SK-N-SH (cell line): ENCODE data around the gene ENHO. TPM values are rescaled to one million over a fixed set of nuclear protein-coding genes. Genes with fewer than 3 reads are reported as not detected.
A peak's percentile ranks its signal among the peaks of the same experiment; 100 is the strongest.

ENCODE experiments used
- CTCF ChIA-PET: fragments of 300-600, 350-600 bp; formaldehyde crosslinking; extraction: SDS; loops from one replicate; lab custom pipeline; 2021; lab: Yijun Ruan, JAX
- POLR2A ChIA-PET: fragments of 350-600 bp; sonication (Branson Sonifier 250); formaldehyde crosslinking; extraction: SDS; loops from one replicate; lab custom pipeline; 2020; ENCODE audit warnings: antibody characterized with exemption, inconsistent platforms; lab: Yijun Ruan, JAX
- DNase-seq: peaks from one replicate; pipeline ENCODE4 v3.0.0; 2012
- H2AFZ ChIP-seq: fragments of 200-600 bp; sonication (generic); 2 replicates; pipeline ENCODE4 v1.8.1; 2016; ENCODE audit warnings: antibody characterized with exemption, mild to moderate bottlenecking, low read depth
- H3F3A ChIP-seq: fragments of 200-600 bp; sonication (generic); replicated peaks from 2 replicates; pipeline ENCODE3; 2016; ENCODE audit warnings: antibody characterized with exemption, mild to moderate bottlenecking; ENCODE audit not compliant: insufficient read depth
- H3K27ac ChIP-seq, 2 experiments: fragments of 200-500 bp in 1 of 2; fragments of 200-600 bp in 1 of 2; sonication (Bioruptor generic) in 1 of 2; sonication (generic), shearing (Covaris generic) in 1 of 2; 2 replicates each; pipeline versions ENCODE4 v1.5.1 to v1.6.1; 2014 to 2016; ENCODE audit warnings: low read depth in 2 of 2, inconsistent platforms in 1 of 2, low read length in 1 of 2, mild to moderate bottlenecking in 1 of 2, mixed read lengths in 1 of 2
- H3K27me3 ChIP-seq: fragments of 200-600 bp; sonication (generic), shearing (Covaris generic); 2 replicates; pipeline ENCODE4 v1.6.1; 2016; ENCODE audit warnings: mixed run types; ENCODE audit not compliant: insufficient read depth
- H3K36me3 ChIP-seq, 2 experiments: fragments of 200-500 bp in 1 of 2; fragments of 200-600 bp in 1 of 2; sonication (Bioruptor generic) in 1 of 2; sonication (generic) in 1 of 2; replicated peaks in 1 of 2; 2 replicates each; pipeline versions ENCODE3 to v1.5.1; 2014 to 2016; ENCODE audit warnings: low read length in 1 of 2, mild to moderate bottlenecking in 1 of 2; ENCODE audit not compliant: insufficient read depth in 2 of 2, control insufficient read depth in 1 of 2
- H3K4me1 ChIP-seq, 2 experiments: fragments of 200-500 bp in 1 of 2; fragments of 200-600 bp in 1 of 2; sonication (Bioruptor generic) in 1 of 2; sonication (generic), shearing (Covaris generic) in 1 of 2; 2 replicates each; pipeline versions ENCODE4 v1.5.1 to v1.6.1; 2014 to 2016; ENCODE audit warnings: low read depth in 1 of 2, low read length in 1 of 2, mixed run types in 1 of 2; ENCODE audit not compliant: insufficient read depth in 2 of 2, control insufficient read depth in 1 of 2
- H3K4me2 ChIP-seq: fragments of 200-600 bp; sonication (generic), shearing (Covaris generic); 2 replicates; pipeline ENCODE4 v1.6.1; 2017; ENCODE audit warnings: mixed run types
- H3K4me3 ChIP-seq, 2 experiments: fragments of 200-500 bp in 1 of 2; fragments of 200-600 bp in 1 of 2; sonication (Bioruptor generic) in 1 of 2; sonication (generic), shearing (Covaris generic) in 1 of 2; 2 replicates each; pipeline versions ENCODE4 v1.5.1 to v1.8.1; 2014 to 2016; ENCODE audit warnings: low read depth in 2 of 2, inconsistent platforms in 1 of 2, low read length in 1 of 2, mild to moderate bottlenecking in 1 of 2, mixed read lengths in 1 of 2, moderate library complexity in 1 of 2
- H3K79me2 ChIP-seq: fragments of 200-600 bp; sonication (generic); 2 replicates; pipeline ENCODE4 v1.8.1; 2017; ENCODE audit warnings: mild to moderate bottlenecking; ENCODE audit not compliant: insufficient read depth
- H3K9ac ChIP-seq: fragments of 200-600 bp; sonication (generic); 2 replicates; pipeline ENCODE4 v1.6.1; 2017; ENCODE audit warnings: mixed run types
- H3K9me2 ChIP-seq: fragments of 200-600 bp; sonication (generic); 2 replicates; pipeline ENCODE4 v1.6.1; 2017; ENCODE audit warnings: mixed run types
- H3K9me3 ChIP-seq: fragments of 200-600 bp; sonication (generic); 2 replicates; pipeline ENCODE4 v1.6.1; 2017; ENCODE audit warnings: mixed run types, mild to moderate bottlenecking, moderate library complexity
- H4K20me1 ChIP-seq: fragments of 200-600 bp; sonication (generic); 2 replicates; pipeline ENCODE4 v1.6.1; 2017; ENCODE audit warnings: mild to moderate bottlenecking, mixed run types; ENCODE audit not compliant: insufficient read depth
- ELF1 ChIP-seq: IDR thresholded peaks from 2 replicates; pipeline ENCODE4 v1.4.0; 2012
- EP300 ChIP-seq, 2 experiments: IDR thresholded peaks; 2 replicates each; pipeline versions ENCODE4 v1.4.0 to v1.6.1; 2012; ENCODE audit warnings: borderline replicate concordance in 1 of 2, low read depth in 1 of 2, low read length in 1 of 2
- FOSL2 ChIP-seq: IDR thresholded peaks from 2 replicates; pipeline ENCODE4 v1.4.0; 2012; ENCODE audit warnings: low read depth, mild to moderate bottlenecking, moderate library complexity, borderline replicate concordance
- FOXJ3 ChIP-seq: sonication (generic); formaldehyde crosslinking; IDR thresholded peaks from 2 replicates; pipeline ENCODE4 v1.5.1; 2020; ENCODE audit warnings: mild to moderate bottlenecking, missing genetic modification reagents
- FOXM1 ChIP-seq: IDR thresholded peaks from 2 replicates; pipeline ENCODE4 v1.4.0; 2012; ENCODE audit warnings: low read depth, mild to moderate bottlenecking
- GATA2 ChIP-seq: sonication (generic); formaldehyde crosslinking; IDR thresholded peaks from 2 replicates; pipeline ENCODE4 v1.5.0; 2020; ENCODE audit warnings: mild to moderate bottlenecking, missing genetic modification reagents
- IRF3 ChIP-seq: fragments of 150-350 bp; IDR thresholded peaks from 2 replicates; pipeline ENCODE4 v1.6.1; 2016; ENCODE audit warnings: mild to moderate bottlenecking, low read depth, low read length
- MAX ChIP-seq: IDR thresholded peaks from 2 replicates; pipeline ENCODE4 v1.4.0; 2012; ENCODE audit warnings: low read depth
- MXI1 ChIP-seq: IDR thresholded peaks from 2 replicates; pipeline ENCODE4 v1.6.1; 2012; ENCODE audit warnings: mild to moderate bottlenecking, low read depth, low read length, improper control_type of control experiment
- NFIC ChIP-seq: IDR thresholded peaks from 2 replicates; pipeline ENCODE4 v1.4.0; 2012; ENCODE audit warnings: borderline replicate concordance
- NRF1 ChIP-seq: IDR thresholded peaks from 2 replicates; pipeline ENCODE4 v1.6.1; 2012; ENCODE audit warnings: low read depth, mild to moderate bottlenecking, low read length
- RCOR1 ChIP-seq: fragments of 150-350 bp; IDR thresholded peaks from 2 replicates; pipeline ENCODE4 v1.6.1; 2017; ENCODE audit warnings: antibody characterized with exemption, low read length
- RFX5 ChIP-seq: IDR thresholded peaks from 2 replicates; pipeline ENCODE4 v1.6.1; 2012; ENCODE audit warnings: mild to moderate bottlenecking, improper control_type of control experiment, low read length
- RXRA ChIP-seq: IDR thresholded peaks from 2 replicates; pipeline ENCODE4 v1.4.0; 2012; ENCODE audit warnings: low read depth, mild to moderate bottlenecking, borderline replicate concordance
- TCF12 ChIP-seq: IDR thresholded peaks from 2 replicates; pipeline ENCODE4 v1.4.0; 2012
- TEAD4 ChIP-seq: IDR thresholded peaks from 2 replicates; pipeline ENCODE4 v1.4.0; 2012; ENCODE audit warnings: mild to moderate bottlenecking, borderline replicate concordance; ENCODE audit not compliant: insufficient read depth
- USF2 ChIP-seq: fragments of 150-350 bp; IDR thresholded peaks from 2 replicates; pipeline ENCODE4 v1.6.1; 2017; ENCODE audit warnings: antibody characterized with exemption, low read length, low read depth, borderline replicate concordance
- YY1 ChIP-seq: IDR thresholded peaks from 2 replicates; pipeline ENCODE4 v1.4.0; 2012; ENCODE audit warnings: low read depth, mild to moderate bottlenecking
- WGBS: methylation state at CpG from one replicate; pipeline ENCODE4 v1.1.6; 2017; ENCODE audit warnings: low lambda C conversion rate; 5-methylcytosine and 5-hydroxymethylcytosine counted together
- polyA plus RNA-seq, 3 experiments: library from polyadenylated mRNA; depleted of rRNA; stranded (reverse); fragments of >200 nt; gene quantifications; 2 replicates each; pipeline ENCODE4 v1.2.3, GENCODE V29; 2012
- TF ChIP-seq, protein P1 (sequence below): IDR thresholded peaks from 2 replicates; pipeline ENCODE4 v1.6.1; 2012; ENCODE audit warnings: mild to moderate bottlenecking, low read depth, low read length, moderate library complexity

Gene ENHO
- polyA plus RNA-seq, 1 of the 3 experiments (the other 2 are of a cell fraction), result 1.5 TPM

DNA sequence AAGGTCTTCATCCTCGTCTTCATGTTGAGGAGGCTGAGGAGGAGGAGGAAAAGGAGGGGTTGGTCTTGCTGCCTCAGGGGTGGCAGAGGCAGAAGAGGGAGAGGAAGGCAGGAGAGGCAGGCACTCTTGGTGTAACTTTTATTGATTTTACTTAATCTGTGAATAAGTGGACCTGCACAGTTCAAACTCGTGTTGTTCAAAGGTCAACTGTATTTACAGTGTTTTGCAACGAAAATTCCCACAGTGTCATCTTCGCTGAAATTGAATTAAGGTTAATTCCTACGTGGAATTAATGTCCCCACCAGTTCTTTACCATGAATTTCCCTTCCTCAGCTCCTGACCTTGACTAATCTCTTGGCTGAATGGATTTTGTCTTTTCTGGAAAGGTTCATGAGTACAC lies 21.2 kb upstream of the ENHO start (continued):
- TF ChIP-seq EP300 (IDR thresholded peaks at IDR 0.05; ENCODE audit: borderline replicate concordance in 1 of 2, low read depth in 1 of 2, low read length in 1 of 2) (no peak), NRF1 (no peak), RFX5 (no peak)

- CTCF ChIA-PET, result interaction anchor here (1.8 to 1.9 kb wide), 2 partner anchors 50 to 137 kb away, joined by 4 to 9 read pairs; no protein-coding TSS in a partner anchor
- Histone ChIP-seq H2AFZ (no peak overlapping the region), H3K9me3 (no peaks in the 10 kb centered on the region), H3K4me3 (no peak overlapping the region), H3K27ac (no peak overlapping the region), H4K20me1 (no peaks in the 10 kb centered on the region), H3K79me2 (no peaks in the 10 kb centered on the region), H3K9ac (no peak overlapping the region), H3K9me2 (no peaks in the 10 kb centered on the region), H3K27me3 (peaks cover 5% of the 10 kb centered on the region; the same call in 1 of the 2 replicates), H3K4me2 (no peak overlapping the region), H3K4me1 (peaks cover 0 to 11% of the 10 kb centered on the region in 2 experiments; a peak in 1 of 4 replicates)
- POLR2A ChIA-PET, result no interaction called here
- 71% methylated on average over 7 of the region's 7 CpGs for WGBS
- no peak for DNase-seq
- no peak for TF ChIP-seq YY1
- TF ChIP-seq IRF3, result no peak
- no peak for TF ChIP-seq EP300 (IDR thresholded peaks at IDR 0.05; ENCODE audit: borderline replicate concordance in 1 of 2, low read depth in 1 of 2, low read length in 1 of 2)
- no peak for TF ChIP-seq MXI1
- TF ChIP-seq TCF12, result no peak
- no peak for TF ChIP-seq GATA2 (CRISPR knock-in tag)
- no peak for TF ChIP-seq NFIC
- no peak for TF ChIP-seq FOSL2
- no peak for TF ChIP-seq FOXJ3 (CRISPR knock-in tag)
- TF ChIP-seq, all 33 proteins: peak for 0
- H3F3A ChIP-seq, result no peaks in the 10 kb centered on the region
- H3K36me3 ChIP-seq, result no peaks in the 10 kb centered on the region
Observed at GRCh38 chr9:34541540-34541939, 18.8 kb upstream of the ENHO start.

DNA sequence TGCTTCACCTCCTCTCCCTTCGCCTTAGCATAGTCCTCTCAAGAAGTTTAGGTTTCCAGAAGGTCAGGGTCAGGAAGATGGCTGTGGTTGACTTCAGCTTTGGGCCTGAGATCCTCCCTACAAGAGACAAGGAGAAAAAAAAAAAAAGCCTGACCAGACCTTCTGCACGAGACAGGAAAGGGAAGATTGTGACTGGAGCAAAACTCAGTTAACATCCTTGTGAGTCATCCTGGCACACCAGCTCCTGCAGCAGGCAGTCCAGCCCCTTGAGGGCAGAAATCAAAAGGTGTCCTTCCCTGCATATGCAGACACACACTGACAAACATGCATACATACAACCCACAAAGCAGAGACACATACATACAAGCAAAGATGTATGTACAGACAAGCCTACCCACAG lies 18.0 kb upstream of the ENHO start:
- Histone ChIP-seq H3K36me3 (no peaks in the 10 kb centered on the region), H3F3A (no peaks in the 10 kb centered on the region), H3K27me3 (peaks cover 6% of the 10 kb centered on the region; the same call in 1 of the 2 replicates), H3K4me1 (peaks cover 0 to 6% of the 10 kb centered on the region in 2 experiments; a peak in 1 of 4 replicates), H3K4me3 (no peak overlapping the region), H3K4me2 (no peak overlapping the region), H4K20me1 (no peaks in the 10 kb centered on the region), H3K27ac (no peak overlapping the region; a peak in 1 of 4 replicates), H3K79me2 (no peaks in the 10 kb centered on the region), H2AFZ (no peak overlapping the region), H3K9me2 (no peaks in the 10 kb centered on the region), H3K9ac (no peak overlapping the region), H3K9me3 (no peaks in the 10 kb centered on the region)
- WGBS, result 43% methylated on average over 2 of the region's 2 CpGs
- TF ChIP-seq, protein P1, sequence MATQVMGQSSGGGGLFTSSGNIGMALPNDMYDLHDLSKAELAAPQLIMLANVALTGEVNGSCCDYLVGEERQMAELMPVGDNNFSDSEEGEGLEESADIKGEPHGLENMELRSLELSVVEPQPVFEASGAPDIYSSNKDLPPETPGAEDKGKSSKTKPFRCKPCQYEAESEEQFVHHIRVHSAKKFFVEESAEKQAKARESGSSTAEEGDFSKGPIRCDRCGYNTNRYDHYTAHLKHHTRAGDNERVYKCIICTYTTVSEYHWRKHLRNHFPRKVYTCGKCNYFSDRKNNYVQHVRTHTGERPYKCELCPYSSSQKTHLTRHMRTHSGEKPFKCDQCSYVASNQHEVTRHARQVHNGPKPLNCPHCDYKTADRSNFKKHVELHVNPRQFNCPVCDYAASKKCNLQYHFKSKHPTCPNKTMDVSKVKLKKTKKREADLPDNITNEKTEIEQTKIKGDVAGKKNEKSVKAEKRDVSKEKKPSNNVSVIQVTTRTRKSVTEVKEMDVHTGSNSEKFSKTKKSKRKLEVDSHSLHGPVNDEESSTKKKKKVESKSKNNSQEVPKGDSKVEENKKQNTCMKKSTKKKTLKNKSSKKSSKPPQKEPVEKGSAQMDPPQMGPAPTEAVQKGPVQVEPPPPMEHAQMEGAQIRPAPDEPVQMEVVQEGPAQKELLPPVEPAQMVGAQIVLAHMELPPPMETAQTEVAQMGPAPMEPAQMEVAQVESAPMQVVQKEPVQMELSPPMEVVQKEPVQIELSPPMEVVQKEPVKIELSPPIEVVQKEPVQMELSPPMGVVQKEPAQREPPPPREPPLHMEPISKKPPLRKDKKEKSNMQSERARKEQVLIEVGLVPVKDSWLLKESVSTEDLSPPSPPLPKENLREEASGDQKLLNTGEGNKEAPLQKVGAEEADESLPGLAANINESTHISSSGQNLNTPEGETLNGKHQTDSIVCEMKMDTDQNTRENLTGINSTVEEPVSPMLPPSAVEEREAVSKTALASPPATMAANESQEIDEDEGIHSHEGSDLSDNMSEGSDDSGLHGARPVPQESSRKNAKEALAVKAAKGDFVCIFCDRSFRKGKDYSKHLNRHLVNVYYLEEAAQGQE, result 0 out of 2 replicates have a peak, but pooled peaks have one; percentile 13
- TF ChIP-seq GATA2 (CRISPR knock-in tag) (no peak), FOSL2 (peak; percentile 48; the same call in 1 of the 2 replicates), USF2 (no peak), ELF1 (no peak), RCOR1 (no peak), TEAD4 (no peak), FOXM1 (no peak), RXRA (no peak), EP300 (IDR thresholded peaks at IDR 0.05; ENCODE audit: borderline replicate concordance in 1 of 2, low read depth in 1 of 2, low read length in 1 of 2) (no peak), MAX (peak; percentile 45; the same call in 1 of the 2 replicates)
- CTCF ChIA-PET, result interaction anchor here (0.6 to 2.0 kb wide), 4 partner anchors 50 to 137 kb away, joined by 3 to 9 read pairs (median 4); no protein-coding TSS in a partner anchor
- peak; percentile 10 for DNase-seq
- POLR2A ChIA-PET, result no interaction called here
